T follicular helper cell (primary cell): ENCODE results near the gene SPG11.
"Not testable (repeated sequence)": the region's sequence is repeated elsewhere in the genome, so short reads cannot be mapped to it uniquely, and the experiment has no call there.

Experiments
- DNase-seq: peaks from one replicate; pipeline ENCODE4 v3.0.0-alpha.2; 2020; ENCODE audit warnings: low read depth
- total RNA-seq, 2 experiments: gene quantifications; one replicate each; lab custom pipeline; 2026; lab: John Stamatoyannopoulos, UW

SPG11 gene, protein sequence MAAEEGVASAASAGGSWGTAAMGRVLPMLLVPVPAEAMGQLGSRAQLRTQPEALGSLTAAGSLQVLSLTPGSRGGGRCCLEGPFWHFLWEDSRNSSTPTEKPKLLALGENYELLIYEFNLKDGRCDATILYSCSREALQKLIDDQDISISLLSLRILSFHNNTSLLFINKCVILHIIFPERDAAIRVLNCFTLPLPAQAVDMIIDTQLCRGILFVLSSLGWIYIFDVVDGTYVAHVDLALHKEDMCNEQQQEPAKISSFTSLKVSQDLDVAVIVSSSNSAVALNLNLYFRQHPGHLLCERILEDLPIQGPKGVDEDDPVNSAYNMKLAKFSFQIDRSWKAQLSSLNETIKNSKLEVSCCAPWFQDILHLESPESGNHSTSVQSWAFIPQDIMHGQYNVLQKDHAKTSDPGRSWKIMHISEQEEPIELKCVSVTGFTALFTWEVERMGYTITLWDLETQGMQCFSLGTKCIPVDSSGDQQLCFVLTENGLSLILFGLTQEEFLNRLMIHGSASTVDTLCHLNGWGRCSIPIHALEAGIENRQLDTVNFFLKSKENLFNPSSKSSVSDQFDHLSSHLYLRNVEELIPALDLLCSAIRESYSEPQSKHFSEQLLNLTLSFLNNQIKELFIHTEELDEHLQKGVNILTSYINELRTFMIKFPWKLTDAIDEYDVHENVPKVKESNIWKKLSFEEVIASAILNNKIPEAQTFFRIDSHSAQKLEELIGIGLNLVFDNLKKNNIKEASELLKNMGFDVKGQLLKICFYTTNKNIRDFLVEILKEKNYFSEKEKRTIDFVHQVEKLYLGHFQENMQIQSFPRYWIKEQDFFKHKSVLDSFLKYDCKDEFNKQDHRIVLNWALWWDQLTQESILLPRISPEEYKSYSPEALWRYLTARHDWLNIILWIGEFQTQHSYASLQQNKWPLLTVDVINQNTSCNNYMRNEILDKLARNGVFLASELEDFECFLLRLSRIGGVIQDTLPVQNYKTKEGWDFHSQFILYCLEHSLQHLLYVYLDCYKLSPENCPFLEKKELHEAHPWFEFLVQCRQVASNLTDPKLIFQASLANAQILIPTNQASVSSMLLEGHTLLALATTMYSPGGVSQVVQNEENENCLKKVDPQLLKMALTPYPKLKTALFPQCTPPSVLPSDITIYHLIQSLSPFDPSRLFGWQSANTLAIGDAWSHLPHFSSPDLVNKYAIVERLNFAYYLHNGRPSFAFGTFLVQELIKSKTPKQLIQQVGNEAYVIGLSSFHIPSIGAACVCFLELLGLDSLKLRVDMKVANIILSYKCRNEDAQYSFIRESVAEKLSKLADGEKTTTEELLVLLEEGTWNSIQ (N-terminal part only)
- total RNA-seq, result 123 to 207 reads per million in 2 experiments

DNA sequence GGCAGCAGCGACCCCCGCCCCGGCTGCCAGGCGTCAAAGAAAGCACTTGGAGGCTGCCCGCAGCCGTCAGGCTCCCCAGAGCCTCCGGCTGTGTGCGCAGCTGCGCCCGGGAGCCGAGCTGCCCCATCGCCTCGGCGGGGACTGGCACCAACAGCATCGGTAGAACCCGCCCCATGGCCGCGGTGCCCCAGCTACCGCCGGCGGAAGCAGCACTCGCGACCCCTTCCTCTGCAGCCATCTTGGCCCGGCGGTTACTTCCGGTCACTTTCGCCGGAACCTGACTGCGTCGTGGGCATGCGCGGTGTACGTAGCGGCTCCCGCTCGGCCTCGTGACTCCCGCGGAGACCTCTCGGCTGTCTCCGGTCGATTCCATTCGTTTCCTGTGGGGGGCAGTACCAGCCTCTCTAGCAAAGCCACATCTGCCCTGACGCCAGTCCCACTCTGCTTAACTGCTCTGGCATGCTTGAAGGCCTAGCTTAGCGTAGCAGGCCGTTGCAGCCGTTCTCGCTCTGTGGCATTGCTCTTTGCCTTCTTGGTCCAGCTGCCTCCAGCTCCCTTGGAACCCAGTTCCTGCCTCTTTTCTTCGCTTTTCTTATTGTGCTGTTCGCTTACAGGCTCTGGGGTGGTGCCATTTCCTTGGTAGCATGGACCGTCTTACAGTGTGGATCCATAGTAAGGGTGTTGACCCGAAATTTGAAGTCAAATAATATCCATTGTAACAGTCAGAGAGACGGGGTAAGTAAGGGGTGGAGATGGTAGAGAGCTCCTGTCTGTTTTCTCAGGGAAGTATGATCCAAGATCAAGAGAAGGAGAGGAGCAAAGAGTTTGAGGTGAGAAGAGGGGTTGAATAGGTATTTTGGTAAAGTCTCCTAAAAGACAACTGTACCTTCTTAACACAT is at the start of gene SPG11:
SPG11 (minus strand) TSS at position 253 of the 899 bp plus-strand sequence; CDS start at position 238, 15 bp downstream.
- DNase-seq, result peak; percentile 94

GRCh38 chr15:44712346-44713005 is 49.0 kb upstream of the SPG11 start:
- DNase-seq, result peak; percentile 51

GRCh38 chr15:44711743-44712345 is 48.4 kb upstream of the SPG11 start:
- peak; percentile 45 for DNase-seq

DNA sequence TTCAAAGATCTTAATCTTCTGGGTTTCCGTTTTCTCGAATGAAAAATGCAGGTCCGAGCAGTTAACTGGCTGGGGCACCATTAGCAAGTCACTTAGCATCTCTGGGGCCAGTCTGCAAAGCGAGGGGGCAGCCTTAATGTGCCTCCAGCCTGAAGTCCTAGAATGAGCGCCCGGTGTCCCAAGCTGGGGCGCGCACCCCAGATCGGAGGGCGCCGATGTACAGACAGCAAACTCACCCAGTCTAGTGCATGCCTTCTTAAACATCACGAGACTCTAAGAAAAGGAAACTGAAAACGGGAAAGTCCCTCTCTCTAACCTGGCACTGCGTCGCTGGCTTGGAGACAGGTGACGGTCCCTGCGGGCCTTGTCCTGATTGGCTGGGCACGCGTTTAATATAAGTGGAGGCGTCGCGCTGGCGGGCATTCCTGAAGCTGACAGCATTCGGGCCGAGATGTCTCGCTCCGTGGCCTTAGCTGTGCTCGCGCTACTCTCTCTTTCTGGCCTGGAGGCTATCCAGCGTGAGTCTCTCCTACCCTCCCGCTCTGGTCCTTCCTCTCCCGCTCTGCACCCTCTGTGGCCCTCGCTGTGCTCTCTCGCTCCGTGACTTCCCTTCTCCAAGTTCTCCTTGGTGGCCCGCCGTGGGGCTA is 47.8 kb upstream of the SPG11 start, which contains the start of the genes B2M and PATL2:
B2M (plus strand) TSS at position 422 of the 647 bp plus-strand sequence; CDS start at position 452, 30 bp downstream.
PATL2 (minus strand) TSS at position 228 of the 647 bp plus-strand sequence. CDS start 34,833 bp downstream, outside the sequence.
- peak; percentile 91 for DNase-seq

GRCh38 chr15:44710236-44711095 is 47.0 kb upstream of the SPG11 start:
- DNase-seq, result no peak

- DNase-seq, result no peak
These were observed 43.6 kb upstream of the SPG11 start for GRCh38 chr15:44706946-44707636.

DNA sequence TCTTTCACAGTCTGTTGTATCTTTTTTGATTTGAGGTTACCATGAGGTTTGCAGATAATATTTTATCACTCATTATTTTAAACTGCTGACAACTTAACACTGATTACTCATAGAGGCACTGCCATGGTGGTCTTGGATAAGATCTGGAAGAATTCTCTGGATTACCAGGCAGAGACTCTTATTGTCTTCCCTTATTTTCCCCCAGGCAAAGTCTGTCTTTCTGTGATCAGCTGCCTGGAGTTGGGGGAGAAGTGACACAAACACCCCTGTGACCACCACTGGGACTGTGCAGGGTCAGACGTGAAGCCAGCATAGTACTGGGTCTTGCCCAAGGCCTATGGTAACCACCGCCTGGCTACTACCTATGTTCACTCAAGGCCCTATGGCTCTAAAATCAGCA is 42.9 kb upstream of the SPG11 start:
- DNase-seq, result no peak

- DNase-seq, result no peak
These were observed 42.5 kb upstream of the SPG11 start for GRCh38 chr15:44705986-44706385.

DNA sequence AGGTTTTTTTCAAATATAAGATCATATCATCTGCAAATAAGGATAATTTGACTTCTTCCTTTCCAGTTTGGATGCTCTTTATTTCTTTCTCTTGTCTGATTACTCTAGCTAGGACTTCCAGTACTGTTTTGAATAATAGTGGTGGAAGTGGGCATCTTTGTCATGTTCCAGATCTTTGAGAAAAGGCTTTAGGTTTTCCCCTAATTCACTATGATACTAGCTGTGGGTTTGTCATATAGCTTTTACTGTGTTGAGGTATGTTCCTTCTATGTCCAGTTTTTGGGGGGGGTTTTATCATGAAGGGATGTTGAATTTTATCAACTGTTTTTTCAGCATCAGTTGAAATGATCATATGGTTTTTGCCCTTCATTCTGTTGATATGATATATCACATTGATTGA is 37.2 kb upstream of the SPG11 start:
- DNase-seq, result not testable (repeated sequence)

GRCh38 chr15:44698641-44699040 is 35.2 kb upstream of the SPG11 start:
- DNase-seq, result no peak

- no peak for DNase-seq
These were observed 33.6 kb upstream of the SPG11 start for GRCh38 chr15:44697014-44697413.

DNA sequence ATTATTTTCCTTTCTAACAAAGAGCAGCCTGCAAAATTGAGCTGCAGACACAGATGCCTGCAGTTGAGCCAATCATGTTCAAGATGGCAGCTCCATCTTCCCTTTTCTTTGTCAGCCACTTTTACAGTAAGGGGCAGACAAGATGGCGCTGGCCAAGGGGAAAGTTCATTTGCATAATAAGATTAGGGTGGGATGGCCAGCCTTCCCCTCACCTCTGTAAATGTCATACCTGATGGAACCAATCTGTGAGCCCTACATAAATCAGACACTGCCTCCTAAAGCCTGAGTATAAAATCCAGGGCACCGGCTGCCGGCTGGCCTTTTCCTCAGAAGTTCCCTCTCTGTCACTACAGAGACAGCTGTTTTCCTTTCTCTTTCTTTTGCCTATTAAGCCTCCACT is 31.8 kb upstream of the SPG11 start:
- DNase-seq, result no peak

DNA sequence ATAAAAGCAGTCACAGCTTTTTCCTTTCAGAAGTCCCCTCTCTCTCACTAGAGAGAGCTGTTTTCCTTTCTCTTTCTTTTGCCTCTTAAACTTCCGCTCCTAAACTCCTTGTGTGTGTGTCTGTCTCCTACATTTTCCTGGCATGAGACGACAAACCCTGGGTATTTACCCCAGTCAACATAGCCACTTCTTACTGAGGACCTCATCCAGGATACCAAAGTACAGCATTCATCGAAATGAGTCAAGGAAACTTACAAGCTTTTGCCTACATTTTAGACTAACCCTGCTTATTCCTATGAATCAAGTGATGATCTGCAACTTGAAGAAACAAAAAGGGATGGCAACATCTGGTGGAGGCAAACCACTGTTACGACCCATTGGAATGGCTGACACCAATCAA is 31.0 kb upstream of the SPG11 start:
- no peak for DNase-seq

DNA sequence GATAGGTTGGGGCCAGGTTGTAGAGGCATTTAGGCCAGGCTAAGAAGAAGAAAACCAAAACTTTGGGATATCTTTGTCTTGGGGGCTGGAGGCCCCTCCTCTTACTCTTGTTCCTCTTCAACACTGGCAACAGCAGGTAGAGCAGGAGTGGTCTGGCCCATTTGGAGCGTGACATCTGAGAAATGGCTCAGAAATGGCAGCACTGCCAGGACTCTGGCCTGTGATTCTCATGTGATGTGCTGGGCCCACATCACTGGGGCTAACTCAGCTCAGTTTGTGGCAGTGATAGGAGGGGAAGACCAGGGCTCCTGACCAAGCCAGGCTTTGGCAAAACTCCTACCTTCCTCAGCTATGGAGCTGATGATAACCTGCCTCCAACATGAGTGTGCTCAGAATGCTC is 29.2 kb upstream of the SPG11 start:
- DNase-seq, result no peak

- DNase-seq, result not testable (repeated sequence)
These were observed 26.8 kb upstream of the SPG11 start for GRCh38 chr15:44690245-44690644.

- DNase-seq, result not testable (repeated sequence)
These were observed 25.9 kb upstream of the SPG11 start for GRCh38 chr15:44689318-44689717.
